ENCODE measurements around the gene SERPINB5. TPM values are rescaled to one million over a fixed set of nuclear protein-coding genes. Genes with fewer than 3 reads are reported as not detected.

The SERPINB5 gene
- total and polyA plus RNA-seq, 9 donors = 0.26 to 4.3 (median 0.76) TPM; not detected in 6

GRCh38 chr18:63515801-63516200, 39.0 kb downstream of the SERPINB5 start:
- Histone ChIP-seq H3K27ac (ENCODE audit: low read length) (no peak overlapping the region), H3K36me3 (ENCODE audit: control insufficient read depth, insufficient read depth, low read length) (no peaks in the 10 kb centered on the region), H3K9me3 (replicated peaks; ENCODE audit: control insufficient read depth, low read depth, low read length) (no peaks in the 10 kb centered on the region), H3K4me3 (ENCODE audit: low read length) (no peak overlapping the region), H3K27me3 (ENCODE audit: control insufficient read depth, insufficient read depth, low read length) (peaks cover 2% of the 10 kb centered on the region), H3K4me1 (ENCODE audit: control insufficient read depth, insufficient read depth, low read length) (no peaks in the 10 kb centered on the region)
- DNase-seq = no peak
- WGBS (ENCODE audit: insufficient coverage) = no CpG with 5 or more reads among the region's 1 CpG

- WGBS (ENCODE audit: insufficient coverage) = 7% methylated on average over 4 of the region's 16 CpGs
- no peaks in the 10 kb centered on the region for H3K9me3 ChIP-seq (replicated peaks; ENCODE audit: control insufficient read depth, low read depth, low read length)
Observed at GRCh38 chr18:63518178-63519012, 41.6 kb downstream of the SERPINB5 start.

DNA sequence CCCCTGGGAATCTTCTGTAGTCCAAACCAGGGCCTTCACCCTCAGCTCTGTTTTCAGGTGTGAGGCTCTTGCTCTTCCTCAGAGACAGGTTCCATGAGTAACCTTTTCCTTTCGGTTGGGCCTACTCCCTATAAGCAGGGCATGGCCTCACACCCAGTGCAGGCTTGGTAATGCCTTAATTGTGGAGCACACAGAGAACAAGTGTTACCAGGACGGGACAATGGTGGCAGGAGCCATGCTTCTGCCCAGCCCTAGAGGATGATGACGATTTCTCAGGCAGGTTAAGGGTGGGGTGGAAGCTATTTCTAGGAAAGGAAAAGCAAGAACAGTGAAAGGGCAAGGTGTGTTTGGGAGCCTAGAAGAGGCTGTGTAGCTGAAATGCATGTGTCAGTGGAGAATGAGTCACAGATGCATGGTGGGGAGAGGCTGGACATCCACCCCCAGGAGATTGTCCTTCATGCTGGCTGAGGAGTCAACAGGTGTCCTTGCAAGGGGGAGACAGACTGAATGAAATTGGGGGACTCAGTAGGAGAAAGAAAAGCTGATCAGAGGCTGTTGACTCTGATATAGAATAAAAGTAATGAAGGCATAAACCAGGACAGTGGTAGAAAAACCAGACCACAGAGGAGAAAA, 43.4 kb downstream of the SERPINB5 start:
- peaks cover 2% of the 10 kb centered on the region for H3K27me3 ChIP-seq (ENCODE audit: control insufficient read depth, insufficient read depth, low read length)
- no peaks in the 10 kb centered on the region for H3K9me3 ChIP-seq (replicated peaks; ENCODE audit: control insufficient read depth, low read depth, low read length)
- no peak for DNase-seq
- H3K36me3 ChIP-seq (ENCODE audit: control insufficient read depth, insufficient read depth, low read length) = no peaks in the 10 kb centered on the region
- H3K27ac ChIP-seq (ENCODE audit: low read length) = no peak overlapping the region
- H3K4me3 ChIP-seq (ENCODE audit: low read length) = no peak overlapping the region
- no peaks in the 10 kb centered on the region for H3K4me1 ChIP-seq (ENCODE audit: control insufficient read depth, insufficient read depth, low read length)
- 58% methylated on average over 2 of the region's 3 CpGs for WGBS (ENCODE audit: insufficient coverage)

More at GRCh38 chr18:63518178-63519012, 41.6 kb downstream of the SERPINB5 start:
- Histone ChIP-seq H3K27ac (ENCODE audit: low read length) (no peak overlapping the region), H3K36me3 (ENCODE audit: control insufficient read depth, insufficient read depth, low read length) (no peaks in the 10 kb centered on the region), H3K27me3 (ENCODE audit: control insufficient read depth, insufficient read depth, low read length) (peaks cover 2% of the 10 kb centered on the region), H3K4me1 (ENCODE audit: control insufficient read depth, insufficient read depth, low read length) (no peaks in the 10 kb centered on the region), H3K4me3 (ENCODE audit: low read length) (no peak overlapping the region)
- peak; percentile 85 for DNase-seq

DNA sequence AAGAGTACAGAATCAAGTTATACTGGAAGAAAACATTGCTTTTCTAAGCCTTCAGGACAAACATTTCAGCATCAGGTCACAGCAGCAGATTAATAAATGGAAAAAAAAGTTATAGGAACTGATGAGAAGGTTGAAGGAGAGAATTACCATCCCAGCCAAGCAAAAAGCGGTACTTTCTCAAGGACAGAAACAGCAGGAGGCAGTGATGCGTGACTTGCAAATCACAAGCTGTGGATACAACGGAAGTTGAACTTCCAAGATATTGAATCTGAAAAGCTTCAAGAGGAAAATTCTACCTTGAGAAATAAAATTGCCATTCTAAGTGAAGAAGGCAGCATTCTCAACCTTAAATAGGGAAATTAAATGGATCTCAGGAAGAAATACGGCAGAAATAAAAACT, 46.9 kb downstream of the SERPINB5 start:
- Histone ChIP-seq H3K4me3 (ENCODE audit: low read length) (no peak overlapping the region), H3K27me3 (ENCODE audit: control insufficient read depth, insufficient read depth, low read length) (peaks cover 2% of the 10 kb centered on the region), H3K4me1 (ENCODE audit: control insufficient read depth, insufficient read depth, low read length) (no peaks in the 10 kb centered on the region), H3K27ac (ENCODE audit: low read length) (no peak overlapping the region), H3K9me3 (replicated peaks; ENCODE audit: control insufficient read depth, low read depth, low read length) (no peaks in the 10 kb centered on the region), H3K36me3 (ENCODE audit: control insufficient read depth, insufficient read depth, low read length) (no peaks in the 10 kb centered on the region)
- no peak for DNase-seq
- WGBS (ENCODE audit: insufficient coverage) = no CpG with 5 or more reads among the region's 4 CpGs

GRCh38 chr18:63527251-63527650, 50.5 kb downstream of the SERPINB5 start:
- no peak for DNase-seq
- Histone ChIP-seq H3K4me3 (ENCODE audit: low read length) (no peak overlapping the region), H3K4me1 (ENCODE audit: control insufficient read depth, insufficient read depth, low read length) (no peaks in the 10 kb centered on the region), H3K27ac (ENCODE audit: low read length) (no peak overlapping the region), H3K27me3 (ENCODE audit: control insufficient read depth, insufficient read depth, low read length) (no peaks in the 10 kb centered on the region), H3K36me3 (ENCODE audit: control insufficient read depth, insufficient read depth, low read length) (no peaks in the 10 kb centered on the region), H3K9me3 (replicated peaks; ENCODE audit: control insufficient read depth, low read depth, low read length) (no peaks in the 10 kb centered on the region)

- Histone ChIP-seq H3K27me3 (ENCODE audit: control insufficient read depth, insufficient read depth, low read length) (no peaks in the 10 kb centered on the region), H3K9me3 (replicated peaks; ENCODE audit: control insufficient read depth, low read depth, low read length) (no peaks in the 10 kb centered on the region), H3K4me3 (ENCODE audit: low read length) (no peak overlapping the region), H3K27ac (ENCODE audit: low read length) (no peak overlapping the region), H3K36me3 (ENCODE audit: control insufficient read depth, insufficient read depth, low read length) (no peaks in the 10 kb centered on the region), H3K4me1 (ENCODE audit: control insufficient read depth, insufficient read depth, low read length) (no peaks in the 10 kb centered on the region)
- 72% methylated on average over 3 of the region's 5 CpGs for WGBS (ENCODE audit: insufficient coverage)
- DNase-seq = no peak
Observed at GRCh38 chr18:63528863-63529492, 52.2 kb downstream of the SERPINB5 start.

- Histone ChIP-seq H3K9me3 (replicated peaks; ENCODE audit: control insufficient read depth, low read depth, low read length) (no peaks in the 10 kb centered on the region), H3K27ac (ENCODE audit: low read length) (no peak overlapping the region), H3K36me3 (ENCODE audit: control insufficient read depth, insufficient read depth, low read length) (no peaks in the 10 kb centered on the region), H3K4me1 (ENCODE audit: control insufficient read depth, insufficient read depth, low read length) (no peaks in the 10 kb centered on the region), H3K27me3 (ENCODE audit: control insufficient read depth, insufficient read depth, low read length) (no peaks in the 10 kb centered on the region), H3K4me3 (ENCODE audit: low read length) (no peak overlapping the region)
- WGBS (ENCODE audit: insufficient coverage) = 100% methylated on average over 1 of the region's 2 CpGs
- DNase-seq = no peak
Observed at GRCh38 chr18:63532471-63532870, 55.7 kb downstream of the SERPINB5 start.

DNA sequence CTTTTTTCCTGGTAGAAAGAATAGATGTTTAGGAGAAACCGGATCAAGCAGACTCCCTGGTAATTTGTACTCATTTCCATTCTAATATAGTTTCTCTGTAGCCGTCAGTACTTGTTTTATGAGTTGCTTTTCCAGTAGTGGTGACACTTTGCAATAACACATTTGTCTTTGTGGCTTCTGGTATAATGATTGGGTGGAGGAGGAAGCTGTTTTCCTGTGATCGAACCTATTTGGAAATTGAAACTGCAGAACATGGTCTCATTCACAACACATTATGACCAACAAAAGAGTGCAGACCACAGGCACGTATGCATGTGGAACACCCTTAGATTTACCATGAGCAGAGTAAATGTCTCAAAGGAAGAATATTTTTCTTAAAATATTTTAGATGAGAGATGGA, 57.9 kb downstream of the SERPINB5 start:
- Histone ChIP-seq H3K4me3 (ENCODE audit: low read length) (no peak overlapping the region), H3K27ac (ENCODE audit: low read length) (no peak overlapping the region), H3K27me3 (ENCODE audit: control insufficient read depth, insufficient read depth, low read length) (no peaks in the 10 kb centered on the region), H3K36me3 (ENCODE audit: control insufficient read depth, insufficient read depth, low read length) (no peaks in the 10 kb centered on the region), H3K4me1 (ENCODE audit: control insufficient read depth, insufficient read depth, low read length) (no peaks in the 10 kb centered on the region), H3K9me3 (replicated peaks; ENCODE audit: control insufficient read depth, low read depth, low read length) (no peaks in the 10 kb centered on the region)
- no peak for DNase-seq
- WGBS (ENCODE audit: insufficient coverage) = no CpG with 5 or more reads among the region's 4 CpGs

DNA sequence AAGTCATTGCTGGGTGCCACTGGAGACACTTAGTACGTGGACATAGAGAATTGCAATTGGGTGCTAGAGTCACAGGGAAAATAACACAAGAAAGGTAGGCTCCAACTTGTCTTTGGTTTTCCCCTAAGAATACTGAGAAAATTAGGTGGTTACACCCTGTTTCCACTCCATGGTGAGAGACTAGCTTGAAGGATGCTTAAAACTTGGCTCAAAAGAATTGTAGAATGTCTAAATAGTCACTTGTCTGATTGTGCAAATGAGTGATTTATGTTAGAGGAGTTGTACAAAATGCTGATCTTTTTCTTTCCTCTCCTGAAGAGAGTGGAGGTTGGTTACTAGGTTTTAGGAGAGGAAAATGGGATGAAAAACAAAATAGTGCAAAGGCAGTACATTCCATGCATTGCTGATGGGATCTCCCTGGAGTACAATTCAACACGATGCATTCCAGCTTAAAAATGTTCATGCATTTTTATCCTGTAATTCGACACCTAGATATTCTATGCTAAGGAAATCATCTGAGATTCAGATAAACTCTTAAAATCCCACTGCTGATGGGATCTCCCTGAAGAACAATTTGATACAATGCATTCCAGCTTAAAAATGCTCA, 63.2 kb downstream of the SERPINB5 start:
- peak; percentile 42 for DNase-seq
- H3K27ac ChIP-seq (ENCODE audit: low read length) = no peak overlapping the region
- WGBS (ENCODE audit: insufficient coverage) = 49% methylated on average over 2 of the region's 3 CpGs
- H3K4me3 ChIP-seq (ENCODE audit: low read length) = no peak overlapping the region
- H3K27me3 ChIP-seq (ENCODE audit: control insufficient read depth, insufficient read depth, low read length) = no peaks in the 10 kb centered on the region
- H3K9me3 ChIP-seq (replicated peaks; ENCODE audit: control insufficient read depth, low read depth, low read length) = no peaks in the 10 kb centered on the region
- no peaks in the 10 kb centered on the region for H3K4me1 ChIP-seq (ENCODE audit: control insufficient read depth, insufficient read depth, low read length)
- H3K36me3 ChIP-seq (ENCODE audit: control insufficient read depth, insufficient read depth, low read length) = no peaks in the 10 kb centered on the region

DNA sequence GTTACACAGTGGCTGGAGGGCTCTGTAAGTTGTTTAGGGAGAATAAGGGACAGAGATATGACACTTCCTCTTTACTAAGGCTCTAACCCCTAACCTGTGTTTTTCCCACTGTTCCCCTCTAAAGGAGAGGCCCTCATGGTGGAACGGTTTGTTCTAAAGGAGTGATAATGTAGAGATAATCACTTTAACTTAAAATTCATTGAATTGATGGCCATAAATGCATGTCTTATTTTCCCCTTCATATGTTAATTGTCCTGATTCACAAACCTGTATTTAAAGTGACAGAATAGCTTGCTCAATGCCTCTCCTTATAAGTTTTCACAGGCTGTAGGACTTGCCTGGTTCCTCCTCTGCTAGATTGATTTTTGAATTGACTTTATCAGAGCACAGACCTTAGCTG, 65.3 kb downstream of the SERPINB5 start, which contains the start of gene SERPINB12:
TSS of gene SERPINB12 (plus strand) at position 301 of the 400 bp plus-strand sequence. CDS start 13,791 bp downstream, outside the sequence.
- no CpG with 5 or more reads among the region's 1 CpG for WGBS (ENCODE audit: insufficient coverage)
- no peak within 1 kb of the TSS for H3K4me3 ChIP-seq (ENCODE audit: low read length)
- H3K4me1 ChIP-seq (ENCODE audit: control insufficient read depth, insufficient read depth, low read length) = no peaks in the 10 kb centered on the region

More for the DNA sequence above, 65.3 kb downstream of the SERPINB5 start, which contains the start of gene SERPINB12:
- no peak for DNase-seq
- no peaks in the 10 kb centered on the region for H3K27me3 ChIP-seq (ENCODE audit: control insufficient read depth, insufficient read depth, low read length)
- H3K36me3 ChIP-seq (ENCODE audit: control insufficient read depth, insufficient read depth, low read length) = no peaks in the 10 kb centered on the region
- no peak within 1 kb of the TSS for H3K27ac ChIP-seq (ENCODE audit: low read length)
- H3K9me3 ChIP-seq (replicated peaks; ENCODE audit: control insufficient read depth, low read depth, low read length) = no peaks in the 10 kb centered on the region
